CD4-positive, CD25-positive, alpha-beta regulatory T cell (primary cell): ENCODE measurements around the gene THRAP3. TPM values are rescaled to one million over a fixed set of nuclear protein-coding genes. Genes with fewer than 3 reads are reported as not detected.

Experiments used
- ATAC-seq, 2 donors: fragments of 150-1000 bp; cut with Tn5 transposase; one replicate each; pipeline ENCODE4 v1.10.0; 2021; ENCODE audit warnings: low read depth in 2 of 2, moderate number of reproducible peaks in 2 of 2, moderate library complexity in 1 of 2
- DNase-seq, 3 donors: peaks; one replicate each; pipeline versions ENCODE4 v3.0.0 to v3.0.0-alpha.2; 2012 to 2022; ENCODE audit warnings: mixed read lengths in 1 of 3
- H3K27ac ChIP-seq: one replicate; pipeline ENCODE4 v1.7.0; 2013; ENCODE audit warnings: mild to moderate bottlenecking, low read length; ENCODE audit not compliant: insufficient read depth, poor library complexity, severe bottlenecking
- H3K27me3 ChIP-seq: one replicate; pipeline ENCODE4 v1.7.0; 2013; ENCODE audit warnings: low read length; ENCODE audit not compliant: control insufficient read depth, insufficient read depth
- H3K36me3 ChIP-seq: one replicate; pipeline ENCODE4 v1.7.0; 2013; ENCODE audit warnings: mild to moderate bottlenecking, low read length, moderate library complexity; ENCODE audit not compliant: control insufficient read depth, insufficient read depth
- H3K4me1 ChIP-seq: 2 replicates; pipeline ENCODE4 v1.7.0; 2013; ENCODE audit warnings: mild to moderate bottlenecking, low read length; ENCODE audit not compliant: insufficient read depth, control insufficient read depth, poor library complexity, severe bottlenecking
- H3K4me3 ChIP-seq: one replicate; pipeline ENCODE4 v1.7.0; 2013; ENCODE audit warnings: low read depth, mild to moderate bottlenecking, low read length, moderate library complexity
- H3K9me3 ChIP-seq, 2 experiments: 1 replicate in 1 of 2; 2 replicates in 1 of 2; pipeline ENCODE4 v1.7.0; 2013; ENCODE audit warnings: low read length in 2 of 2, mild to moderate bottlenecking in 1 of 2, moderate library complexity in 1 of 2; ENCODE audit not compliant: control insufficient read depth in 2 of 2
- H3K27ac Mint-ChIP-seq, 3 donors: one replicate each; pipeline ENCODE4 v1.8.0; 2020 to 2022; ENCODE audit warnings: mild to moderate bottlenecking in 3 of 3, mixed read lengths in 3 of 3, moderate library complexity in 2 of 3
- H3K27me3 Mint-ChIP-seq: one replicate; pipeline ENCODE4 v1.8.0; 2022; ENCODE audit warnings: mild to moderate bottlenecking, mixed read lengths
- H3K36me3 Mint-ChIP-seq: one replicate; pipeline ENCODE4 v1.8.0; 2020; ENCODE audit warnings: mixed read lengths
- H3K4me1 Mint-ChIP-seq, 4 donors: one replicate each; pipeline ENCODE4 v1.8.0; 2020 to 2022; ENCODE audit warnings: mixed read lengths in 4 of 4, mild to moderate bottlenecking in 1 of 4
- H3K4me3 Mint-ChIP-seq, 4 donors: one replicate each; pipeline ENCODE4 v1.8.0; 2020 to 2022; ENCODE audit warnings: mild to moderate bottlenecking in 4 of 4, mixed read lengths in 4 of 4, moderate library complexity in 3 of 4
- H3K9me3 Mint-ChIP-seq, 7 donors: one replicate each; pipeline ENCODE4 v1.8.0; 2020 to 2022; ENCODE audit warnings: mixed read lengths in 7 of 7, mild to moderate bottlenecking in 3 of 7, moderate library complexity in 2 of 7
- polyA plus RNA-seq, 4 donors: library from polyadenylated mRNA; unstranded; fragments of 300-500 nt; fragmentation: Illumina TruSeq; gene quantifications; one replicate each; pipeline ENCODE4 v1.2.3, GENCODE V29; 2021
- total RNA-seq: library from RNA; stranded (reverse); gene quantifications from one replicate; pipeline ENCODE4 v1.2.3, GENCODE V29; 2022

Gene THRAP3
- total RNA-seq: 84.4 TPM
- 10 to 100 TPM; 62.5 to 73.7 (median 68.2) TPM for polyA plus RNA-seq

DNA sequence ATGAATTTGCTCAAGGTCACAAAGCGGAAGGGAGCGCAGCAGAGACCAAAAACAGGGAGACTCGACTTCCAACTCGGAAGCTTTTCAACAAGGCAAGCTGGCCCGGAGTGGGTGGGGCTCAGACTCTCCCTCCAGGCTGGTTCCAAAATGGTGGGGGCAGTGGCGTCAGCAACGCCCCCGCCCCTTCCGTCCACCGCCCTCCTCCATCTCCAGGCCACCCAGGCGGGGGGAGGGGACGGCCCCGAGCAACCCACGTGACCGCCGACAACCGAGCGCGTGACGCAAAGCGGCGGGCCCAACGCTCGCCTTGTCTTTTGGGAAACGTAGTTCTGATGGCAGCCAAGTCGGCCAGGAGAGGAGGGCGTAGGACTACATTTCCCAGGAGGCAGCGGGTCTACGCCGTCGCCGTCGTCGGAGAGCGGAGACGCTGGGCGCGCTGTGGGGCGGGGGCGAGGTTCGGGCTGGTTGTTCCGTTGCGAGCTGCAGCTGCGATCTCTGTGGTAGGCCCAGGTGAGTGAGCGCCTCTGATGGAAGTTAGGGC lies at the start of gene THRAP3:
THRAP3 (plus strand) TSS at position 448 of the 541 bp plus-strand sequence. CDS start 58,121 bp downstream, outside the sequence.
- Histone ChIP-seq H3K4me3 (peak within 1 kb of the TSS; percentile 97), H3K9me3 (no peaks in the 10 kb centered on the region), H3K4me1 (peaks cover 46% of the 10 kb centered on the region), H3K27ac (peak within 1 kb of the TSS; percentile 99), H3K36me3 (peaks cover 7% of the 10 kb centered on the region), H3K27me3 (no peaks in the 10 kb centered on the region)
- ATAC-seq (peak; percentile 93 to 96), DNase-seq (peak; percentile 100)
- Mint-ChIP-seq H3K4me1 (peaks cover 20 to 46% (median 24%) of the 10 kb centered on the region in 4 donors), H3K4me3 (peak within 1 kb of the TSS; percentile 96 to 98 (median 98)), H3K36me3 (peaks cover 16% of the 10 kb centered on the region), H3K9me3 (peaks cover 0 to 3% (median 0%) of the 10 kb centered on the region in 7 donors), H3K27me3 (no peaks in the 10 kb centered on the region), H3K27ac (peak within 1 kb of the TSS; percentile 99 to 100 (median 99))

- Histone ChIP-seq H3K27me3 (no peaks in the 10 kb centered on the region), H3K4me1 (no peaks in the 10 kb centered on the region), H3K27ac (no peak overlapping the region), H3K36me3 (peaks cover 86% of the 10 kb centered on the region), H3K4me3 (no peak overlapping the region), H3K9me3 (no peaks in the 10 kb centered on the region)
- no peak overlapping the region for H3K27ac Mint-ChIP-seq
- no peak for DNase-seq
- H3K36me3 Mint-ChIP-seq: peaks cover 18% of the 10 kb centered on the region
- H3K27me3 Mint-ChIP-seq: no peaks in the 10 kb centered on the region
- H3K4me3 Mint-ChIP-seq: no peak overlapping the region
- no peak for ATAC-seq
- no peaks in the 10 kb centered on the region for H3K9me3 Mint-ChIP-seq
- H3K4me1 Mint-ChIP-seq: peaks cover 0 to 16% (median 11%) of the 10 kb centered on the region in 4 donors
Measured at GRCh38 chr1:36174713-36175112, 49.5 kb upstream of the THRAP3 start.

DNA sequence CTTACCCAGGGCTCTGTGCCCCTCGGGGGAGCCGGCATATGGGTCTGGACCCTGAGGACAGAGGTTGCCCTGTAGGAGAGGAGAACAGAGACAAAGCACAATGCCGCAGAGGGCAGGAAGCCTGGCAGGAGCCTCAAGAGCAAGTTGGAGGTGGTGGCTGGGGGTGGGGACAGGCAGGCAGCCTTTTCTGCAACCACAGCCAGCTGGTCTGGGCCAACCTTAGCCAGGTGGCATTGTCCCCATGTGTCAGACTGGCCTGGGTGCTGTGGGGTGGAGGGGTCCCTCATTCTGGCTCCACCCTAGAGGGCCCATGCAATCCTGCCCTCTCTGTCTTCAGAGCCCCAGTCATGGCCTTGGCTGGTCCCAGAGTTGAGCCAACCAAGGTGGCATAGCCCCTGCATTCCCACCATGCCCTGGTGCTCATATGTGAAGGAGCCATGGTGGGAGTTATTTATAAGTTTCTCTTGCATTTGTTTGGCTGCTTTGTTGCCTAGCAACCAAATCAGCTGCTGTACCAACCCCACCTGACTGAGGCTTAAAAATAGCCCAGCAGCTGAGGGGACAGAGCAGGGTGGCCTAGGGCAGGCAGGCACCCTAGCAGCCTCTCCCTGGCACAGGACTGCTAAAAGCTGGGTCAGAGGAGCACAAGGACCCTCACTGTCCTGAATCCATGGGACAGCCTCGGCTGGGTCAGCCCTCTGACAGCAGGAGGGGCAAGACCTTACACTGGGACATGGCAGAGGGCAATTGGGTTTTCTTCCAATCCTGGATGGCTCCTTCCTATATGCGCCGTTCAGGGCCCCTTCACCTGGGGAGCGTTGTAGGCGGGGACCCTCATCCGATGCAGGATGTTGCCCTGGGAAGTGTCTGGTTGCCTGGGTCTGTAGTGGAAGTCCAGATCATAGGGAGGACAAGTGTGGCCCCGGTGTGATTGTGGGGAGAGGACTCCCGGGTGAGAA lies 48.8 kb upstream of the THRAP3 start:
- Mint-ChIP-seq H3K4me1 (peaks cover 0 to 12% (median 8%) of the 10 kb centered on the region in 4 donors), H3K27ac (peak overlapping the region in 1 of 3 donors; percentile 62), H3K4me3 (no peak overlapping the region), H3K36me3 (peaks cover 23% of the 10 kb centered on the region), H3K27me3 (no peaks in the 10 kb centered on the region), H3K9me3 (no peaks in the 10 kb centered on the region)
- Histone ChIP-seq H3K9me3 (no peaks in the 10 kb centered on the region), H3K27ac (peak overlapping the region; percentile 23), H3K27me3 (no peaks in the 10 kb centered on the region), H3K4me1 (no peaks in the 10 kb centered on the region), H3K4me3 (no peak overlapping the region), H3K36me3 (peaks cover 86% of the 10 kb centered on the region)
- DNase-seq (no peak), ATAC-seq (no peak)

DNA sequence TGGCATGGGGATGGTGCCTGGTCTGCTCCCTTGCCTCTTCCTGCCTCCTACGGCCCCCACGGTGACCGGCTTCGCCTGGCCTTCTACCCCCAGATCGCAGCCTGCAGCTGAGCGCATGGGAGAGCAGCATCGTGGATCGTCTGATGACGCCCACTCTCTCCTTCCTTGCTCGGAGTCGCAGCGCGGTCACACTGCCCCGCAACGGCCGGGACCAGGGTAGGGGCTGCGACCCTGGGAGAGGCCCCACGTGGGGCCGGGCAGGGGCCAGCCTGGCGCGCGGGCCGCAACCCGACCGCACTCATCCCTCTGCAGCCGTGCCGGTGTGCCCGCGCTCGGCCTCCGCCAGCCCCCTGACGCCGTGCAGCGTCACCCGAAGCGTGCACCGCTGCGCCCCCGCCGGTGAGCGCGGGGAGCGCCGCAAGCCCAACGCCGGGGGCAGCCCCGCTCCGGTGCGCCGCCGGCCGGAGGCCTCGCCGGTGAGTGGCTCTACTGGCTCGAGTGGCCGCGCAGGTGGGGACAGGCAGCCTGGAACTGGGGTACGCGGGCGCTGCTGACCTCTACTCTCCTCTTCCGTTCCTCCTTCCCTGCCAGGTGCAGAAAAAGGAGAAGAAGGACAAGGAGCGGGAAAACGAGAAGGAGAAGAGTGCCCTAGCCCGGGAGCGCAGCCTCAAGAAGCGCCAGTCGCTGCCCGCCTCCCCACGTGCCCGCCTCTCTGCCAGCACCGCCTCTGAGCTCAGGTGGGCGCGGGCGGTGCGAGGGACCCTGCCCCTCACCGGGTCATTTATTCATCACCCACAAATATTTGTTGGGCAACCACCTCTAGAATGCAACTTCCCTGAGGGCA lies 47.9 kb upstream of the THRAP3 start:
- H3K27ac Mint-ChIP-seq: peak overlapping the region in 1 of 3 donors; percentile 62
- H3K27ac ChIP-seq: peak overlapping the region; percentile 23
- no peaks in the 10 kb centered on the region for H3K4me1 ChIP-seq
- no peak for ATAC-seq
- peaks cover 88% of the 10 kb centered on the region for H3K36me3 ChIP-seq
- H3K36me3 Mint-ChIP-seq: peaks cover 28% of the 10 kb centered on the region
- no peaks in the 10 kb centered on the region for H3K27me3 ChIP-seq
- no peak for DNase-seq
- H3K4me3 ChIP-seq: no peak overlapping the region
- no peaks in the 10 kb centered on the region for H3K9me3 Mint-ChIP-seq
- no peak overlapping the region for H3K4me3 Mint-ChIP-seq
- no peaks in the 10 kb centered on the region for H3K27me3 Mint-ChIP-seq
- no peaks in the 10 kb centered on the region for H3K9me3 ChIP-seq
- H3K4me1 Mint-ChIP-seq: peaks cover 0 to 9% (median 7%) of the 10 kb centered on the region in 4 donors

DNA sequence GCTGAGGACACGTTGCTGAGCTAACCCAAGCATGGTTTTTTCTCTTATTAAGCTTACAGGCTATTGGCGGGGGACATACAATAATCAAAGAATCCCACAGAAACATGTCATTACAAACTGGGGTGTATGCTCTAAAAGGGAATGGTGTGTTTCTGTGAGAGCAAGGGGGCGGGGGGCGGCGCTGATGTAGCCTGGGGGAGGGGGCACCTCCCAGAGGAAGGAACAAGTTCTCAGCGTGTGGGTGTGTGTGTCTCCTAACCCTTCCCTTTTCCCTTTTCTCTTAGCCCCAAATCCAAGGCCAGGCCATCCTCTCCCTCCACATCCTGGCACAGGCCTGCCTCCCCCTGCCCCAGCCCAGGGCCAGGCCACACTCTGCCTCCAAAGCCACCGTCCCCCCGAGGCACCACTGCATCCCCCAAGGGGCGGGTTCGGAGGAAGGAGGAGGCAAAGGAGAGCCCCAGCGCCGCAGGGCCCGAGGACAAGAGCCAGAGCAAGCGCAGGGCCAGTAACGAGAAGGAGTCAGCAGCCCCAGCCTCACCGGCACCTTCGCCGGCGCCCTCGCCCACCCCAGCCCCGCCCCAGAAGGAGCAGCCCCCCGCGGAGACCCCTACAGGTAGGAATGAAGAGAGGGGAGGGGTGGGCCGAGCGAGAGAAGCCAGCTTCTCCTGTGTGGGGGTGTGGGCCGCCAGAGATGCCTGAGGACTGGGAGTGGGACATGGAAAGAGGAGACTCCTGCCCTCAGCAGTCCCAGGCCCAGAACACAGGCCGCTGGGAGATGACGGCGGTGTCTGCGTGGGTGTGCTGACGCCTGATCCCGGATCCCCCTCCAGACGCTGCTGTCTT lies 46.4 kb upstream of the THRAP3 start:
- H3K27ac Mint-ChIP-seq: no peak overlapping the region
- no peaks in the 10 kb centered on the region for H3K4me1 ChIP-seq
- no peaks in the 10 kb centered on the region for H3K27me3 Mint-ChIP-seq
- peaks cover 0 to 9% (median 7%) of the 10 kb centered on the region in 4 donors for H3K4me1 Mint-ChIP-seq
- H3K4me3 ChIP-seq: no peak overlapping the region
- DNase-seq (no peak), ATAC-seq (no peak)
- H3K4me3 Mint-ChIP-seq: no peak overlapping the region
- H3K9me3 ChIP-seq: no peaks in the 10 kb centered on the region
- no peak overlapping the region for H3K27ac ChIP-seq
- H3K36me3 ChIP-seq: peaks cover 74% of the 10 kb centered on the region
- H3K9me3 Mint-ChIP-seq: no peaks in the 10 kb centered on the region
- no peaks in the 10 kb centered on the region for H3K27me3 ChIP-seq
- peaks cover 23% of the 10 kb centered on the region for H3K36me3 Mint-ChIP-seq

DNA sequence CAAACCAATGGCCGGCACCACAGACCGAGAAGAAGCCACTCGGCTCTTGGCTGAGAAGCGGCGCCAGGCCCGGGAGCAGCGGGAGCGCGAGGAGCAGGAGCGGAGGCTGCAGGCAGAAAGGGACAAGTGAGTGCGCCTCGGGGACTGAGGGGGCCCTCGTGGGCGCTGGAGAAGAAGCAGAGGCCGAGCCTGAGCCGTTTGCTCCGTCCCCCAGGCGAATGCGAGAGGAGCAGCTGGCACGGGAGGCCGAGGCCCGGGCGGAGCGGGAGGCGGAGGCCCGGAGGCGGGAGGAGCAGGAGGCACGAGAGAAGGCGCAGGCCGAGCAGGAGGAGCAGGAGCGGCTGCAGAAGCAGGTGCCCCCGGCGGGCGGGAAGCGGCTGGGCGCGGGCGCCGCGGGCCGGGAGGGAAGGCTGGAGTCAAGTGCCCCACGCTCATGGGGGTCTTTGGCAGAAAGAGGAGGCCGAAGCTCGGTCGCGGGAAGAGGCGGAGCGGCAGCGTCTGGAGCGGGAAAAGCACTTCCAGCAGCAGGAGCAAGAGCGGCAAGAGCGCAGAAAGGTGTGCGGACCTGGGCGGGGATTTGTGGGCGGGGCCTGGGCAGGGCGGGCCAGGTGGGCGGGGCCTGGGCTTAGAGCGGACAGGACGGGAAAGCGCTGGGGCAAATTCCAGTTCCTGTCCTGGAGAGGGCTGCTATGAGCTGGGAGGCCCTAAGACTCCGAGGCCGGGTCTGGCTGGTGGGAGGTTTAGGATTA lies 45.6 kb upstream of the THRAP3 start:
- Histone ChIP-seq H3K4me1 (no peaks in the 10 kb centered on the region), H3K36me3 (peaks cover 66% of the 10 kb centered on the region), H3K27me3 (no peaks in the 10 kb centered on the region), H3K27ac (no peak overlapping the region), H3K4me3 (no peak overlapping the region), H3K9me3 (no peaks in the 10 kb centered on the region)
- Mint-ChIP-seq H3K9me3 (no peaks in the 10 kb centered on the region), H3K36me3 (peaks cover 21% of the 10 kb centered on the region), H3K27ac (no peak overlapping the region), H3K4me1 (peaks cover 0 to 6% (median 5%) of the 10 kb centered on the region in 4 donors), H3K27me3 (no peaks in the 10 kb centered on the region), H3K4me3 (no peak overlapping the region)
- ATAC-seq (no peak), DNase-seq (no peak)
